ENCODE results near the gene KDR. TPM values are rescaled to one million over a fixed set of nuclear protein-coding genes. Genes with fewer than 3 reads are reported as not detected.

Gene KDR
- total and polyA plus RNA-seq, 11 donors: 7.7 to 51.0 (median 32.0) TPM

DNA sequence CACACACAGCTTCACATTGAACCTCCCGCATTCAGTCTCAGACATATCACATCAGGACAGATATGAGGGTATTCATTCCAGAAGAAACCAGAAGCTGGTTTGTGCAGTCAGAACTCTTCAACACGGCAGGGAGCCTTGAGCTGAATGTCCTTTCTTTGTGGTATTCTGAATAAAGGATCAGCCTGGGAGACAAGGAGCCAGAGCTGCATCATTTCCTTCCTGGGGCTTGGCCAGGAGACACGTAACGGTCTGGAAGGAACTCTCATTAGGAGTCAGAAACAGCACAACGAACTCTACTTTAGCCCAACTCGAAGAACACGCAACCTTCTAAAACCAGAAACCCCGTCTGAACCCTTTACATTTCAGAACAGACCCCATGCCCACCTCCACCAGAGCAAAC, 46.4 kb downstream of the KDR start:
- peaks cover 0 to 28% (median 0%) of the 10 kb centered on the region in 9 donors for H3K36me3 ChIP-seq
- intact Hi-C loops (cut with DNase I): loop anchor here in 2 of 10 donors (5.0 to 10.0 kb wide), 4 partner anchors 38 to 74 kb away; no protein-coding TSS in a partner anchor
- 31 to 61% (median 48%) methylated on average over 8 of the region's 8 CpGs for WGBS, 4 donors

DNA sequence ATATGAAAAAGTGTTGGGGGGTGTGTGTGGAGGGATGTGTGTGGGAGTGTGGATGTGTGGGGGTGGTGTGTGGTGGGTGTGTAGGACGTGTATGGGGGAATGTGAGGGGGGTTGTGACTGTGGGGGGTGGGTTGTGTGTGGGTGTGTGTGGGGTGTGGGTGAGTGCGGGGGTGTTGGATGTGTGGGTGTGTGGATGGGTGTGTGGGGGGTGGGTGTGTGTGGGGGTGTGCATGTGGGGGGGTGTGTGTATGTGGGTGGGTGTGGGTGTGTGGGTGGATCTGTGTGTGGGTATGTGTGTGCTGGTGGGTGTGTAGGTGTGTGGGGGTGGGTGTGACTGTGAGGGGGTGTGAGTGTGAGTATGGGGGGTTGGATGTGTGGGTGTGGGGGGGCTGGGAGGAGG, 47.8 kb downstream of the KDR start:
- Histone ChIP-seq H3K4me3 (no peak overlapping the region), H3K27me3 (no peaks in the 10 kb centered on the region), H3K36me3 (peaks cover 0 to 24% (median 0%) of the 10 kb centered on the region in 9 donors), H3K27ac (no peak overlapping the region), H3K9me3 (no peaks in the 10 kb centered on the region), H3K4me1 (peaks cover 0 to 28% (median 15%) of the 10 kb centered on the region in 12 donors)
- DNase-seq (no peak), ATAC-seq (no peak)
- no peak for TF ChIP-seq POLR2A (IDR thresholded peaks at IDR 0.05)
- TF ChIP-seq, protein P1, sequence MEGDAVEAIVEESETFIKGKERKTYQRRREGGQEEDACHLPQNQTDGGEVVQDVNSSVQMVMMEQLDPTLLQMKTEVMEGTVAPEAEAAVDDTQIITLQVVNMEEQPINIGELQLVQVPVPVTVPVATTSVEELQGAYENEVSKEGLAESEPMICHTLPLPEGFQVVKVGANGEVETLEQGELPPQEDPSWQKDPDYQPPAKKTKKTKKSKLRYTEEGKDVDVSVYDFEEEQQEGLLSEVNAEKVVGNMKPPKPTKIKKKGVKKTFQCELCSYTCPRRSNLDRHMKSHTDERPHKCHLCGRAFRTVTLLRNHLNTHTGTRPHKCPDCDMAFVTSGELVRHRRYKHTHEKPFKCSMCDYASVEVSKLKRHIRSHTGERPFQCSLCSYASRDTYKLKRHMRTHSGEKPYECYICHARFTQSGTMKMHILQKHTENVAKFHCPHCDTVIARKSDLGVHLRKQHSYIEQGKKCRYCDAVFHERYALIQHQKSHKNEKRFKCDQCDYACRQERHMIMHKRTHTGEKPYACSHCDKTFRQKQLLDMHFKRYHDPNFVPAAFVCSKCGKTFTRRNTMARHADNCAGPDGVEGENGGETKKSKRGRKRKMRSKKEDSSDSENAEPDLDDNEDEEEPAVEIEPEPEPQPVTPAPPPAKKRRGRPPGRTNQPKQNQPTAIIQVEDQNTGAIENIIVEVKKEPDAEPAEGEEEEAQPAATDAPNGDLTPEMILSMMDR (IDR thresholded peaks at IDR 0.05): no peak
- intact Hi-C loops (cut with DNase I): loop anchor here in 2 of 10 donors (5.0 to 10.0 kb wide), 4 partner anchors 40 to 73 kb away; no protein-coding TSS in a partner anchor
- WGBS, 4 donors: 65 to 76% (median 69%) methylated on average over 2 of the region's 2 CpGs

More for the DNA sequence above, 46.4 kb downstream of the KDR start:
- H3K27me3 ChIP-seq: no peaks in the 10 kb centered on the region
- H3K9me3 ChIP-seq: no peaks in the 10 kb centered on the region
- H3K4me3 ChIP-seq: peak overlapping the region in 2 of 12 donors; percentile 5 to 7
- ATAC-seq (peak; percentile 64 to 95 (median 85)), DNase-seq (peak; percentile 73 to 81 (median 77))
- TF ChIP-seq, protein P1 (IDR thresholded peaks at IDR 0.05): no peak
- TF ChIP-seq POLR2A (IDR thresholded peaks at IDR 0.05): no peak
- peaks cover 0 to 28% (median 16%) of the 10 kb centered on the region in 12 donors for H3K4me1 ChIP-seq
- peak overlapping the region; percentile 42 to 86 (median 78) for H3K27ac ChIP-seq

DNA sequence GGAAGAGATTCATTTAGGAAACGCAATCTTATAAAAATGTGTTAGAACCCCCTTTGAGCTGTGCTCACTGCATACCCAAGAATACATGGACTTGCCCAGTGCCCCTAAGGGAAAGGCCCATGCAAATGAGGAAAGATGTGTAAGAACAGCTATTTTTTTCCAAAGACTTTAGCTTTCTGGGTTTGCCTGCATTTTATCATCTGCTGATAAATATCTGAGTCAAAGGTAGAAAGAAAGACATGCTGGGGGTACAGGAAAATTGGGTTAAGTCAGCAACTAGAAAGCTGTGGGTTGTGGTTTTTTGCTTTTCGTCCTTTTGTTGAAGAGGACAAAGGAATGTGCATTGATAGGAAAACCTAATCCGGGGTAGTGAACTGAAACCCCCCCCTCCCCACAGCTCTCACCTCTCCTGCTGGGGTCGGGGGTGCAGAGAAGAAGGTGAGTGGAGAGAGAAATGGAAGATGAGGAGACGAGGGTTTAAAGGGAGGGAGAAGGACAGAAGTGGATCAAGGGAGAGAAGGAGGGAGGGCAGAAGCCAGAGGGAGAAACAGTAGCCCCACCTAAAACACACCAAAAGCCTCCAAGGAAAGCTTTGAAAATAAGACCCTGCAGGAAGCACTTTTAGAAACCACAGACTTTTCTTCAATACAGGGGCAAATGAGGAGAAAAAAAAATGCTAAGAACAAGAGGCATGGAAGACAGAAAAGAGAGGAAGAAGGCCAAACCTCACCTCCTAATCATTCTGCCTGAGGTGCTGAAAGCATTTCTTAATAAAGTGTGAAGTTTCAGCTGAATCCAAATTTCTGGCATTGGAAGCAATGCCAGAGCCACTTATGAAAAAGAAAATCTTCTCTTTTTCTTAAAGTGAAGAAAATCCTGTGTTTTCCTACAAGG, 49.3 kb downstream of the KDR start:
- Histone ChIP-seq H3K4me3 (no peak overlapping the region), H3K9me3 (no peaks in the 10 kb centered on the region), H3K36me3 (peaks cover 0 to 10% (median 0%) of the 10 kb centered on the region in 9 donors), H3K4me1 (peaks cover 0 to 37% (median 14%) of the 10 kb centered on the region in 12 donors), H3K27me3 (no peaks in the 10 kb centered on the region), H3K27ac (peak overlapping the region in 1 of 12 donors; percentile 16)
- intact Hi-C loops (cut with DNase I): loop anchor here in 2 of 10 donors (5.0 to 10.0 kb wide), 4 partner anchors 41 to 71 kb away; no protein-coding TSS in a partner anchor
- 59 to 68% (median 59%) methylated on average over 5 of the region's 5 CpGs for WGBS, 4 donors
- DNase-seq (no peak), ATAC-seq (no peak)
- TF ChIP-seq POLR2A (IDR thresholded peaks at IDR 0.05): no peak
- TF ChIP-seq, protein P1 (IDR thresholded peaks at IDR 0.05): no peak

DNA sequence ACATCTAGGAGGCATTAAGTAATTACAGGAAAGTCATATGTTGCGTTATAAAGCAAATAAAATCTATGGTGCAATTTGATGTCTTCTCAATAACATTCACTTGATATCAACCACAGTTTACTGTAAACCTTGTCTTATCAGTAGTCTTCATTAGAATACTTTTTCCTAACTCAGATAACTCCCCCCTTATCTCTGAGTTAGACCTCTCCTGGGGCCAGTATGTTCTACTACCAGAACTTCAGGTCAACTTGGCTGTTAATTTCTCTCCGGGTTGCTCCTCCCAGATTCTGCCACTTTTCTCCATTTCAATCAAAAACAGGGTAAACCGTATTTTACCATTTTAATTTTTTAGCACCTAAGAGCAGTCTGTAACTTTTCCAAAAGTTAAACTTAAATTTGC, 50.0 kb downstream of the KDR start:
- Histone ChIP-seq H3K27ac (no peak overlapping the region), H3K4me3 (no peak overlapping the region), H3K27me3 (no peaks in the 10 kb centered on the region), H3K4me1 (peaks cover 0 to 33% (median 14%) of the 10 kb centered on the region in 12 donors), H3K9me3 (no peaks in the 10 kb centered on the region), H3K36me3 (peaks cover 0 to 4% (median 0%) of the 10 kb centered on the region in 9 donors)
- intact Hi-C loops (cut with DNase I): loop anchor here in 2 of 10 donors (5.0 to 10.0 kb wide), 4 partner anchors 42 to 71 kb away; no protein-coding TSS in a partner anchor
- DNase-seq: no peak
- no peak for TF ChIP-seq POLR2A (IDR thresholded peaks at IDR 0.05)
- TF ChIP-seq, protein P1 (IDR thresholded peaks at IDR 0.05): no peak
- no peak for ATAC-seq
- 71 to 78% (median 73%) methylated on average over 3 of the region's 3 CpGs for WGBS, 4 donors

Measured in heart left ventricle (tissue), 16 donors.